GM18505 (cell line): ENCODE data around the gene ADGB.

ENCODE experiments used
- ATAC-seq: cut with Tn5 transposase; IDR thresholded peaks from one replicate; pipeline ENCODE4 v1.9.1; 2021; ENCODE audit not compliant: unreplicated experiment
- POLR2A ChIP-seq: IDR thresholded peaks from 4 replicates; pipeline ENCODE4 v1.6.1; 2011; ENCODE audit warnings: borderline replicate concordance; ENCODE audit not compliant: insufficient read depth, insufficient read length; ENCODE audit errors: extremely low read depth

ADGB gene

GRCh38 chr6:146651482-146651863 is 52.7 kb downstream of the ADGB start:
- ATAC-seq: no peak
- TF ChIP-seq POLR2A: no peak

- ATAC-seq: no peak
- TF ChIP-seq POLR2A: no peak
These were observed 58.7 kb downstream of the ADGB start for GRCh38 chr6:146657432-146657831.

GRCh38 chr6:146664871-146665360 is 66.1 kb downstream of the ADGB start:
- no peak for TF ChIP-seq POLR2A
- ATAC-seq: no peak

GRCh38 chr6:146666909-146667308 is 68.1 kb downstream of the ADGB start:
- ATAC-seq: no peak
- TF ChIP-seq POLR2A: no peak

DNA sequence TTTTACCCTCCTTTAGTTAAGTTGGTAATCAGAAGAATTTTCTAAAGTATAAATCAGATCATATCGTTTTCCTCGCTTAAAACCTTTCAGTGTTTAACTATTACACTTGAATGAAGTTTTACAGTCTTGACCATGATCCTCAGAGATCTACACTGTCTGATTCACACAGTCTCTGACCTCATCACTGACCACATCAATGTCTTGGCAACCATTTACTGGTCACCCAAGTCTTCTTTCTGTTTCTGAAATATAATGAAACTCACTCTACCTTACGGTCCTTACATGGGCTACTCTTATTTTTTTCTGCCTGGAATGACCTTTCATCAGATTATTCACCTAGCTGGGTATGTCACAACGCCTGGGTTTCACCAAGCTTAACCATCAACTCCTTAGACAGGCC is 71.4 kb downstream of the ADGB start:
- no peak for TF ChIP-seq POLR2A
- ATAC-seq: no peak

DNA sequence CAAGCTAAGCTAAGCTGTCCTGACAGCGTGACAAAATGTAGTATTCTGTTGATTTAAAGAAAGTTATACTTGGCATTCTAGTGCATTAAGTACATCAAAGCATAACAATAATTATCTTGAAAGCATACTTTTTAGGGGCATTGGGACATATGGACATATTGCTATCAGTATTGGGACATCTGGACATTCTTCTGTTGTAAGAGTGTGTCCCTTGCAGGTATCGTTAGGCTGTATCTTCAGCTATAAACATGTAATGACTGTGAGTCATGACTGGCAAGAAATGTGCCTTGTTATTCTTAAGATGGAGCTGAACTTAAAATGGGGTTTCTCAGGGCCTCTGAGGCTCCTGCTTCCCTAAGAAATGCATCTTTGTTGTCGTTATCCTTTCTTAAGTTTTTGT is 74.3 kb downstream of the ADGB start:
- TF ChIP-seq POLR2A: no peak
- ATAC-seq: no peak

DNA sequence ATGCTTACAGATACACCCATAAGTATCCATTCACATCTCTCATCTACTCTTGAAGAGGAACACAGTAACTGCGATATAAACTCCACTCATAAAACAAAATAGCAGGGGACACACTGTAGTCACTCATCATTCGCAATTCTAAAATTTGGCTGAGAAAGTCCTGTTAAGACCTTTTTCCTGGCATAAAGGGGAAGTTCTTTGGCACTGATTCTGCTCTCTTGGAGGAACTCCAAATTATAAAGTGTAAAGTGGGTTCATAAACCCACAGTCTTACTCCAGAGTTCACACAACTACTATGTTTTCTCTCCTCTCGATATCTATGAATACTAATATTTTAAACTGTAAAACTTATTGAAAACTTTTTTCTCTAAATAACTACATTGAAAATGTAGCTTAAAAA is 80.6 kb downstream of the ADGB start:
- TF ChIP-seq POLR2A: no peak
- ATAC-seq: no peak

DNA sequence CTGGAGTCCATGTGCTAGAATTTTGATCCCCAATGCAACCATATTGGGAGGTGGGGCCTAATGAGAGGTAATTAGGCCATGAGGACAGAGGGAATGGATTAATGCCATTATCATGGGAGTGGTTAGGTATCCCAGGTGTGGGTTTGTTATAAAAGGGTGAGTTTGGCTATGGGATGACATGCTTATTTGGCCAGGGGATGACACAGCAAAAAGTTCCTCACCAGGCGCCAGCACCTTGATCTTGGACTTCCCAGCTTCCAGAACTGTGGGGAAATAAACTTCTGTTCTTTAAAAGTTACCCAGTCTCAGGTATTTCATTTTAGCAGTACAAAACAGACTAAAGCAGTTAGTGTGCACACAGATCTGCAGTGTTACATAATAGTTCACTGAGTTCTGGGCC is 84.1 kb downstream of the ADGB start:
- ATAC-seq: no peak
- TF ChIP-seq POLR2A: no peak

GRCh38 chr6:146689806-146690205 is 91.0 kb downstream of the ADGB start:
- no peak for ATAC-seq
- no peak for TF ChIP-seq POLR2A

- no peak for TF ChIP-seq POLR2A
- ATAC-seq: no peak
These were observed 94.6 kb downstream of the ADGB start for GRCh38 chr6:146693342-146693741.

- no peak for TF ChIP-seq POLR2A
- no peak for ATAC-seq
These were observed 99.1 kb downstream of the ADGB start for GRCh38 chr6:146697921-146698320.

- TF ChIP-seq POLR2A: no peak
- peak; percentile 66 for ATAC-seq
These were observed 101.4 kb downstream of the ADGB start for GRCh38 chr6:146700078-146700686.

- no peak for TF ChIP-seq POLR2A
- no peak for ATAC-seq
These were observed 102.9 kb downstream of the ADGB start for GRCh38 chr6:146701632-146702031.

- ATAC-seq: no peak
- no peak for TF ChIP-seq POLR2A
These were observed 110.4 kb downstream of the ADGB start for GRCh38 chr6:146709036-146709622.

GRCh38 chr6:146719387-146719786 is 120.6 kb downstream of the ADGB start:
- no peak for TF ChIP-seq POLR2A
- no peak for ATAC-seq

GRCh38 chr6:146739696-146740095 is 140.9 kb downstream of the ADGB start:
- no peak for ATAC-seq
- no peak for TF ChIP-seq POLR2A

GRCh38 chr6:146741609-146742008 is 142.8 kb downstream of the ADGB start:
- no peak for TF ChIP-seq POLR2A
- ATAC-seq: no peak
